K562 (cell line): ENCODE results near the gene FGD1. TPM values are rescaled to one million over a fixed set of nuclear protein-coding genes. Genes with fewer than 3 reads are reported as not detected.

Experiments used
- DACH1 ChIP-seq: fragments of 450-650 bp; IDR thresholded peaks from 2 replicates; pipeline ENCODE4 v1.6.1; 2018; ENCODE audit not compliant: partially characterized antibody
- HMGN3 ChIP-seq: IDR thresholded peaks from 2 replicates; pipeline ENCODE4 v1.6.1; 2011; ENCODE audit warnings: borderline replicate concordance, low read depth, mild to moderate bottlenecking, mixed read lengths, low read length; ENCODE audit not compliant: insufficient read length; ENCODE audit errors: extremely low read depth
- KDM1A ChIP-seq, 2 experiments: fragments of 450-650 bp; IDR thresholded peaks; 2 replicates each; pipeline ENCODE4 v1.6.1; 2016; ENCODE audit warnings: mild to moderate bottlenecking in 2 of 2
- MGA ChIP-seq: fragments of 450-650 bp; IDR thresholded peaks from 2 replicates; pipeline ENCODE4 v1.6.1; 2016; ENCODE audit warnings: mild to moderate bottlenecking, moderate library complexity
- MXI1 ChIP-seq: IDR thresholded peaks from 2 replicates; pipeline ENCODE4 v1.6.1; 2011; ENCODE audit warnings: low read depth, mild to moderate bottlenecking, improper control_type of control experiment, low read length
- NR2C2 ChIP-seq, 2 experiments: fragments of 200-800 bp in 1 of 2; sonication (Bioruptor generic) in 1 of 2; sonication (generic) in 1 of 2; formaldehyde crosslinking in 1 of 2; IDR thresholded peaks; 2 replicates each; pipeline versions ENCODE4 v1.6.1 to v1.8.0; 2016 to 2022; ENCODE audit warnings: mild to moderate bottlenecking in 1 of 2, missing compliant biosample characterization in 1 of 2, missing genetic modification characterization in 1 of 2, missing genetic modification reagents in 1 of 2
- SIN3A ChIP-seq, 2 experiments: fragments of 150-350 bp in 1 of 2; IDR thresholded peaks; 2 replicates each; pipeline ENCODE4 v1.6.1; 2011 to 2016; ENCODE audit warnings: borderline replicate concordance in 2 of 2, low read depth in 2 of 2, low read length in 2 of 2, mild to moderate bottlenecking in 2 of 2, moderate library complexity in 2 of 2; ENCODE audit not compliant: control insufficient read depth in 1 of 2
- TAF1 ChIP-seq: IDR thresholded peaks from 2 replicates; pipeline ENCODE4 v1.6.1; 2011; ENCODE audit warnings: mild to moderate bottlenecking, low read length, moderate library complexity; ENCODE audit not compliant: insufficient read depth, control insufficient read depth, severe bottlenecking; ENCODE audit errors: extremely low read depth
- TAF7 ChIP-seq: fragments of 450-650 bp; IDR thresholded peaks from 2 replicates; pipeline ENCODE4 v1.6.1; 2016; ENCODE audit warnings: missing genetic modification characterization, missing compliant biosample characterization
- XRCC3 ChIP-seq: fragments of 450-650 bp; IDR thresholded peaks from 2 replicates; pipeline ENCODE4 v1.6.1; 2017; ENCODE audit warnings: mild to moderate bottlenecking, moderate library complexity
- ZNF584 ChIP-seq: fragments of 200-800 bp; sonication (Bioruptor generic); IDR thresholded peaks from 2 replicates; pipeline ENCODE4 v1.6.1; 2016; ENCODE audit warnings: low read depth, mild to moderate bottlenecking, missing genetic modification characterization, missing compliant biosample characterization
- polyA plus RNA-seq, 8 experiments: library from polyadenylated mRNA; depleted of rRNA in 4 of 8; stranded (reverse) in 5 of 8; unstranded in 3 of 8; fragments of >200 nt; fragmentation: Nextera tagmentation in 2 of 8; fragmentation: Illumina TruSeq in 1 of 8; extraction: Ambion mirVana in 2 of 8; extraction: Trizol in 1 of 8; gene quantifications; 2 replicates each; pipeline versions ENCODE4 v1.2.1 to v1.2.3, GENCODE V29; 2011 to 2014; ENCODE audit warnings: inconsistent platforms in 1 of 8, missing spikeins in 1 of 8
- total RNA-seq, 7 experiments: library from RNA; depleted of rRNA in 6 of 7; stranded (reverse); fragments of >200 nt in 6 of 7; fragmentation: Illumina TruSeq in 2 of 7; extraction: Trizol in 2 of 7; gene quantifications; 2 replicates each; pipeline versions ENCODE4 v1.2.1 to v1.2.3, GENCODE V29; 2011 to 2021; ENCODE audit warnings: low replicate concordance in 1 of 7

The FGD1 gene
- total and polyA plus RNA-seq, 9 of the 15 experiments (the other 6 are each of a cell fraction or from before 2014, with no cell fraction given): 0.01 to 0.09 (median 0.04) TPM; not detected in 2

- TF ChIP-seq TAF1: peak; percentile 9
- TF ChIP-seq MXI1: peak; percentile 79
- no peak for TF ChIP-seq XRCC3
- peak; percentile 82 to 86; a peak in 3 of 4 replicates for TF ChIP-seq SIN3A (IDR thresholded peaks at IDR 0.05; ENCODE audit: borderline replicate concordance in 2 of 2, control insufficient read depth in 1 of 2, low read depth in 2 of 2, low read length in 2 of 2)
- peak; percentile 20; the same call in 1 of the 2 replicates for TF ChIP-seq ZNF584 (CRISPR knock-in tag)
- TF ChIP-seq HMGN3: no peak
- no peak for TF ChIP-seq MGA
- TF ChIP-seq KDM1A (IDR thresholded peaks at IDR 0.05): no peak
- 0 out of 2 replicates have a peak, but pooled peaks have one; percentile 45 for TF ChIP-seq TAF7
- no peak for TF ChIP-seq DACH1
- no peak for TF ChIP-seq NR2C2 (CRISPR knock-in tag; IDR thresholded peaks at IDR 0.05)
- peak; percentile 61 for TF ChIP-seq NR2C2 (tag; IDR thresholded peaks at IDR 0.05)
Observed at GRCh38 chrX:54530357-54530900, 34.4 kb upstream of the FGD1 start (continued).
